BE2C (cell line): ENCODE results near the gene KRT33A.

ENCODE experiments used
- DNase-seq: peaks from one replicate; pipeline ENCODE4 v3.0.0-alpha.2; 2020
- H3K27me3 ChIP-seq: fragments of 250-450 bp; sonication (Bioruptor Pico); 2 replicates; pipeline ENCODE4 v1.5.1; 2020; ENCODE audit warnings: mild to moderate bottlenecking
- H3K36me3 ChIP-seq: fragments of 250-450 bp; sonication (Bioruptor Pico); 2 replicates; pipeline ENCODE4 v1.5.1; 2020; ENCODE audit warnings: mild to moderate bottlenecking
- H3K4me1 ChIP-seq: fragments of 250-450 bp; sonication (Bioruptor Pico); 2 replicates; pipeline ENCODE4 v1.5.1; 2020
- H3K4me3 ChIP-seq: 2 replicates; pipeline ENCODE4 v1.5.1; 2011; ENCODE audit warnings: low read depth, low read length
- H3K9me3 ChIP-seq: fragments of 250-450 bp; sonication (Bioruptor Pico); 2 replicates; pipeline ENCODE4 v1.5.1; 2020
- TF ChIP-seq, protein P1 (sequence below): IDR thresholded peaks from 2 replicates; pipeline ENCODE4 v1.5.1; 2012; ENCODE audit warnings: mild to moderate bottlenecking, low read depth, low read length

The KRT33A gene

DNA sequence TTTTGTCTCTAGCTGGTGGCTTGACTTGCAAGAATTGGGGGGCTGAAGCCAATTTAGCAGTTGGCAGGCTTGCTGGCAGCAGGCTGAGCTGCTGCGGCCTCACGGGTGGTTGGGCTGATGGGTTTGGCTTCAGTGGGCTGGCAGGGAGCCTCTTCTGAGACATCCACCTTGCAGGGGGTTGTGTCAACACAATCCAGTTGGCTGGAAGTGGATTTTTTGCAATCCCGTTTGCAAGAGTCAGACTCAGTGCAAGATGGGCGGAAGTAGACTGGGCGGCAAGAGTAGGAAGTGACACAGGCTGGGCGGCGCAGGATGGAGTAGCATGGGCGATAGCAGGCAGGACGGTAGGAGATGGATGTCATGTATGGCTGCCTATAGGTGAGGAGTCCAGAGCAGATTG is 43.0 kb downstream of the KRT33A start:
- H3K4me3 ChIP-seq = no peak overlapping the region
- no peak for DNase-seq
- no peaks in the 10 kb centered on the region for H3K4me1 ChIP-seq
- no peaks in the 10 kb centered on the region for H3K9me3 ChIP-seq
- H3K36me3 ChIP-seq = no peaks in the 10 kb centered on the region
- TF ChIP-seq, protein P1, sequence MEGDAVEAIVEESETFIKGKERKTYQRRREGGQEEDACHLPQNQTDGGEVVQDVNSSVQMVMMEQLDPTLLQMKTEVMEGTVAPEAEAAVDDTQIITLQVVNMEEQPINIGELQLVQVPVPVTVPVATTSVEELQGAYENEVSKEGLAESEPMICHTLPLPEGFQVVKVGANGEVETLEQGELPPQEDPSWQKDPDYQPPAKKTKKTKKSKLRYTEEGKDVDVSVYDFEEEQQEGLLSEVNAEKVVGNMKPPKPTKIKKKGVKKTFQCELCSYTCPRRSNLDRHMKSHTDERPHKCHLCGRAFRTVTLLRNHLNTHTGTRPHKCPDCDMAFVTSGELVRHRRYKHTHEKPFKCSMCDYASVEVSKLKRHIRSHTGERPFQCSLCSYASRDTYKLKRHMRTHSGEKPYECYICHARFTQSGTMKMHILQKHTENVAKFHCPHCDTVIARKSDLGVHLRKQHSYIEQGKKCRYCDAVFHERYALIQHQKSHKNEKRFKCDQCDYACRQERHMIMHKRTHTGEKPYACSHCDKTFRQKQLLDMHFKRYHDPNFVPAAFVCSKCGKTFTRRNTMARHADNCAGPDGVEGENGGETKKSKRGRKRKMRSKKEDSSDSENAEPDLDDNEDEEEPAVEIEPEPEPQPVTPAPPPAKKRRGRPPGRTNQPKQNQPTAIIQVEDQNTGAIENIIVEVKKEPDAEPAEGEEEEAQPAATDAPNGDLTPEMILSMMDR = no peak
- peaks cover 60% of the 10 kb centered on the region for H3K27me3 ChIP-seq

DNA sequence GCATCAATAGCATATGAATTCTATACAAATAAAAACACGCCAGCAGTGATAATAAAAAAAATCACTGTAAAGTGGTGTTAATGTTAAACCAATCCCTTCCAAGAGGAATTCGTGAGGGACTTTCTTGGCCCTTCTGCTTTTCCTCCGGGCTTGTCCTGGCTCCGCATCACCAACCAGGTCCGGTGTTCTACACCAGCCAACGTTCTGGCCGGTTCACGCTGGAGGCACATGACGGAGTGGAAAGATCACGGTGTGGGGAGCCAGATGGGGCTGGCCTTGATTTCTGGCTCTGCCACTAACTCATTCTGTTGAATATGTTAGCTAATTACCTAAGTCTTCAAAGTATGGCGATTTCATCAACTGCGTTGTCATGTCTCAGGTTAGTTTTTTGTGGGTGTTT is 46.5 kb downstream of the KRT33A start:
- no peaks in the 10 kb centered on the region for H3K36me3 ChIP-seq
- TF ChIP-seq, protein P1 = no peak
- H3K9me3 ChIP-seq = no peaks in the 10 kb centered on the region
- H3K4me1 ChIP-seq = no peaks in the 10 kb centered on the region
- DNase-seq = no peak
- peaks cover 50% of the 10 kb centered on the region for H3K27me3 ChIP-seq
- no peak overlapping the region for H3K4me3 ChIP-seq

DNA sequence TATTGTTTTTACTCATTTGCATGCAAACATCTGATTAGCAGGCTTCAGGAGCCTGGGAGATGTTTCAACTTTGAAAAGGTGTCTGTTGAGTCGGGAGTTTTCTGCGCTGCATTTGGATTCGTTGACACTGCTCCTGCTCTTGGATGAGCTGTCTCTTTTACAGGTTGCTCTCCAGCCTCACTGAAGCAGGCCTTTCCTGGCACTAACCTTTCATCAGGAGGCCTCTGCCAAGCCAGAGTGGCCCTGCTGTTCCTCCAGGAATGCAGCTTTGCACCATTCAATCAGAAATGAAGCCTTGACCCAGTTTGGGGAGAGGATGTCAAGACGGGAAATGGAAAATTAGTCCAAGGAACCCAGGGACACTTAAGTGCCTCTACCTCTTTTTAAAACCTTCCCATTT is 47.6 kb downstream of the KRT33A start:
- Histone ChIP-seq H3K4me3 (no peak overlapping the region), H3K4me1 (no peaks in the 10 kb centered on the region), H3K27me3 (peaks cover 51% of the 10 kb centered on the region), H3K9me3 (no peaks in the 10 kb centered on the region), H3K36me3 (no peaks in the 10 kb centered on the region)
- no peak for DNase-seq
- TF ChIP-seq, protein P1 = no peak

DNA sequence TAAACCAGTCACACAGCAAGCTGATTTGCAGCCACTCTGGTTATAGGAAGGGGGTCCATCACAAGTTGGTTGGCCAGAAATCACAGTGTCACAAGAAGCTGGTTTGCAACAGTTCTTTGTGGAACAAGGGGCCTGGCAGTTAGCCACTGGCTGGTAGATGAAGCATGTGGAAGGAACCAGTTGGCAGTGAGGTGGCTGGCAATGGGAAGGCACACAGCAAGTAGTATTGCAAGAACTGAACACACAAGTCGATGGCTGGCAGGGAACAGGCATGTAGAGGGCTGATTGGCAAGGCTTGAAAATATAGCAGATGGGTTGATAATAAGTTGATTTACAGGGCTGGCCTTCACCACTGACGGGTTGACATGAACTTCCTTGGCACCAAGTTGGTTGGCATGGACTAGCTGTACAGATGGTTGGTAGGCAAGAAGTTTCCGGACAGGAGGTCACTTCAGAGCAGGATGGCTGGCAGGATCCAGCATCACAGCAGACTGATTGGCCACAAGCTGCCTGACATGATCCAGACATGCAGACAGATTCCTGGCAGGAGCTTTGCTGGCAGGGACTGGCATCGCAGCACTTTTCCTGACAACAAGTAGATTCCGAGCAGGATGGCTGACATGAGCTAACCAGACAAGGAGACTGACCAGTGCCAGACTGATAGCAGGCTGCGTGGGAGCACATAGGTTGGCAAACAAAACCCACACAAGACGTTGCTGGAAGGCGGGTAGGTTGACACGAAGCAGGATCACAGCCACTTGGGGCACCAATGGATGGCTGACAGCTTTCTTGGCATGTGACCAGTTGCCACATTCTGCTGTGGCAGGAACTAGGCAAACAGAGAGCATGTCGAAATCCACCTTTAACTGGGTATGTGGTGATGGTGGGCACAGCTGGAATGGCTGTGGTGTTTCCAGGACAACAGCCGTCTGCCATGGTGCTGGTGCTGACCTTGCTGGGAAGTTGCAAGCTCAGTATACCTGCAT is 48.4 kb downstream of the KRT33A start, which contains the start of gene KRTAP29-1:
KRTAP29-1 (minus strand) TSS at position 936 of the 986 bp plus-strand sequence; CDS start at position 936, 0 bp downstream.
- peaks cover 50% of the 10 kb centered on the region for H3K27me3 ChIP-seq
- H3K36me3 ChIP-seq = no peaks in the 10 kb centered on the region
- H3K9me3 ChIP-seq = no peaks in the 10 kb centered on the region
- TF ChIP-seq, protein P1 = no peak
- H3K4me1 ChIP-seq = no peaks in the 10 kb centered on the region
- no peak within 1 kb of the TSS for H3K4me3 ChIP-seq
- no peak for DNase-seq

DNA sequence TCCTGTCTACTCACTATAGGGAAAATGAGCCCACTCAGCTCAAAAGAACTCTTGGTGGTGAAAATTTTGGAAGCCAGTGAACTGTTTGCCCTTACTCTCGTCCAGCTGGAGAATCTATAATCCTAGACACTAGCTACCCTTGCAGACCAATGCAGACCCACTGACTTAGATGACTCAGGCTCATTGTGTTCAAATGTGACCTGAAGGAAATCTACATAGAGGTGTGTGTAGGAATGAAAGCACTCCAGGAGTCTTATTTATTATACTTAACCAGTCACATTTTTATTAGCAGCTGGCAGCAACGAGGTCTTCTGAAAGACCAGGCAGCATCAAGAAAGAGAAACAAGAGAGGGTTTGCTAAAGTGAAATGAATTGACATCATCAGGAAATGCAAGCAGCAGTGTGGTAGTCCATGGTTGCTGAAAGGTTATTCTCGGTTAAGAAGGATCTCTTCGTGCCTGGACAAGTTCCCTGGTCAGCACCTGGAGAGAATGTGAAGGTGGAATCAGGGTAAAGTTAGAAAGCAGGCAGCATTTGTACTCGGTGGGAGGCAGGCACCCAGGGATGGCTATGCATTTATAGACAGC is 49.3 kb downstream of the KRT33A start:
- Histone ChIP-seq H3K4me1 (no peaks in the 10 kb centered on the region), H3K36me3 (no peaks in the 10 kb centered on the region), H3K27me3 (peaks cover 43% of the 10 kb centered on the region), H3K4me3 (no peak overlapping the region), H3K9me3 (no peaks in the 10 kb centered on the region)
- no peak for DNase-seq
- TF ChIP-seq, protein P1 = no peak
